ENCODE results near the gene GMPS. TPM values are rescaled to one million over a fixed set of nuclear protein-coding genes. Genes with fewer than 3 reads are reported as not detected.

Gene GMPS
- total and polyA plus RNA-seq, 2 of the 8 experiments (the other 6 are each of a cell fraction or from before 2014, with no cell fraction given): 57.7 to 175 TPM

DNA sequence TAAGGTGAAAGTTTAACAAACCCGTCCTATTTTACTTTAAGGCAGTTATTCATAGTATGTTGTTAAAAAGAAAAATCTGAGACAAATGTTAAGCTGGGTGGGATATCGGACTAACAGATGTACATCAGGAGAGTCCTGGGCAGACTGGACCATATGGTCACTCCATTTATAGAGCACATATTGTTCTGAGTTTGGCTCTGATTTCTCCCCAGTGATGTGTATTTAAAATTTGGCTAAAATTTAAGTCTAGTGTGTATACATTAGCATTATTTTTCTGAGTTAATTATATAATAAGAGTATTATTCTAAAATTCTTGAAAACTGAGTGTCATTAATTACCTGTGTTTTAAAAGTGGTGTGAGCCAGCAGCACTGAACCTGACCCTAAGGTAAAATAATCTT, 6.1 kb downstream of the GMPS start:
- Histone ChIP-seq H3K18ac (ENCODE audit: extremely low read depth, low read length) (no peak overlapping the region), H3K9me3 (ENCODE audit: insufficient read depth in 2 of 2, low read depth in 1 of 2, low read length in 1 of 2) (no peaks in the 10 kb centered on the region), H2BK12ac (ENCODE audit: low read depth, low read length) (no peak overlapping the region), H4K8ac (ENCODE audit: extremely low read depth, insufficient read depth, low read length) (no peak overlapping the region), H2AK5ac (ENCODE audit: low read depth, low read length) (no peak overlapping the region), H3K23me2 (ENCODE audit: low read depth, low read length) (peaks cover 6% of the 10 kb centered on the region), H2BK20ac (ENCODE audit: low read length) (no peak overlapping the region), H3K27ac (ENCODE audit: low read depth, low read length) (no peak overlapping the region), H4K91ac (replicated peaks; ENCODE audit: insufficient read length, low read length) (no peak overlapping the region), H3K27me3 (replicated peaks in 1 of 4; ENCODE audit: control insufficient read depth in 3 of 4, extremely low read depth in 1 of 4, insufficient read depth in 3 of 4, low read length in 3 of 4) (no peaks in the 10 kb centered on the region), H3K4me1 (replicated peaks in 1 of 4; ENCODE audit: control insufficient read depth in 3 of 4, insufficient read depth in 4 of 4, low read length in 3 of 4) (peaks cover 0 to 3% (median 3%) of the 10 kb centered on the region in 4 experiments; a peak in 4 of 7 replicates), H3K36me3 (ENCODE audit: control insufficient read depth in 2 of 4, insufficient read depth in 4 of 4, low read length in 3 of 4) (no peaks in the 10 kb centered on the region), H3K4me2 (ENCODE audit: insufficient read depth in 1 of 2, low read depth in 2 of 2, low read length in 2 of 2) (no peak overlapping the region), H4K20me1 (replicated peaks in 1 of 2; ENCODE audit: control insufficient read depth in 1 of 2, insufficient read depth in 2 of 2, low read length in 2 of 2) (peaks cover 17 to 18% of the 10 kb centered on the region in 2 experiments), H3K4me3 (ENCODE audit: extremely low read depth in 1 of 4, insufficient read depth in 2 of 4, low read depth in 3 of 4, low read length in 4 of 4) (no peak overlapping the region), H2BK15ac (ENCODE audit: low read length) (no peak overlapping the region), H2BK120ac (replicated peaks; ENCODE audit: low read depth, low read length) (no peak overlapping the region), H2AFZ (ENCODE audit: low read length) (no peak overlapping the region), H3K4ac (replicated peaks; ENCODE audit: insufficient read length, low read depth, low read length) (no peak overlapping the region), H3K79me1 (ENCODE audit: low read depth, low read length) (peaks cover 6% of the 10 kb centered on the region; the same call in 1 of the 2 replicates), H3K14ac (ENCODE audit: insufficient read length) (no peak overlapping the region), H3K56ac (replicated peaks; ENCODE audit: insufficient read length, low read depth, low read length) (no peak overlapping the region), H2BK5ac (ENCODE audit: low read depth, low read length) (no peak overlapping the region), H4K5ac (ENCODE audit: insufficient read length, low read depth, low read length) (no peak overlapping the region), H3K79me2 (ENCODE audit: control insufficient read depth in 1 of 2, insufficient read depth in 2 of 2, low read length in 2 of 2) (peaks cover 22 to 100% of the 10 kb centered on the region in 2 experiments), H3K23ac (ENCODE audit: insufficient read length) (no peak overlapping the region), H3K9ac (replicated peaks in 1 of 4; ENCODE audit: extremely low read depth in 1 of 4, low read depth in 3 of 4, low read length in 3 of 4) (no peak overlapping the region)
- WGBS, 2 experiments (ENCODE audit: extremely low coverage in 1 of 2, insufficient coverage in 1 of 2, insufficient read length in 1 of 2, insufficient replicate concordance in 2 of 2, low coverage in 1 of 2, low lambda C conversion rate in 2 of 2, missing lambda C conversion rate in 1 of 2): 95% methylated on average over 2 of the region's 2 CpGs; no CpG with 5 or more reads in 1 of the 2 experiments
- ChIA-PET POLR2A (ENCODE audit: partially characterized antibody) (interaction anchor here (1.5 kb wide), 1 partner anchor 130 kb away, joined by 5 read pairs; no protein-coding TSS in a partner anchor), CTCF (ENCODE audit: partially characterized antibody) (interaction anchor here (0.6 kb wide), 1 partner anchor 37 kb away, joined by 4 read pairs; no protein-coding TSS in a partner anchor)
- DNase-seq (ENCODE audit: low read depth in 1 of 2, low spot score in 2 of 2): no peak
- no peak for FAIRE-seq

Data from H1 (cell line).